Measurements from ENCODE around the gene OTOF.
"Not testable (repeated sequence)": the region's sequence is repeated elsewhere in the genome, so short reads cannot be mapped to it uniquely, and the experiment has no call there.

OTOF gene

GRCh38 chr2:26479131-26479788 lies 1.3 kb upstream of the OTOF start:
- no peak for DNase-seq

- DNase-seq = no peak
Observed at GRCh38 chr2:26478366-26478765, 442 bp upstream of the OTOF start.

DNA sequence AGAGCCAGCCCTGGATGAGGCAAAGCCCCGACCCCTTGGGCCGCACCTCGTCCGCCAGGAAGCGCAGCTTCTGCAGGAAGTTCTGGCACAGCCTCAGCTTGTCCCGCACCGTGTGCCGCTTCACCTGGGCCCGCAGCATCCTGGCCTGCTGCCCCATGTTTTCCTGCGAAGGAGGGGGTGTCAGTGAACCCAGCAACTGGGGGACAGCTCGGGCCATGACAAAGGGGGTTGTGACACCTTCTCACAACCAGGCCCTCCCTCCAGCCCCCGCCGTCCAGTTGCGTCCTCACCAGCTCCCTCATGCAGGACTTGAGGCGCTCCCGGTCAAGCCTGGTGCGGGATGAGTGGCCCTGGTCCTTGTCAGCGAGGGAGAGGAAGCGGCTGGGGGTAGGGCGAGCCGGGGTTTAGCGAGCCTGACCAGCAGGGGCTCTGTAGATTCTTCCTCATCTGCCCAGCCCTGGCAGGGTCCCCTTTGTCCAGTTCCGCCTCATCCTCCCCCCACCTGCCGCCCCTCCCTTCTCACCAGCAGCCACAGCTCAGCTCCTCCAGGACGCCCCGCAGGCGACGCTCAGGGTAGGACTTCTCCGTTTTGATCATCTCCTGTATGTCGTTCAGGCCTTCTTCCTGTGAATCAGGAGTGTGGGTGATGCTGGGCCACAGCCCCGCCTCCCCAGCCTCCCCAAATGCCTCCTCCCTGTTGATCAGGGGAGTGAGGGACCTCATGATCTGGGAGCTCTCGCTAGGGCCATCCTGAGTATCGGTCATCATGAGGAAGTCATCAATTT lies 606 bp downstream of the OTOF start:
- DNase-seq = peak; percentile 36

DNA sequence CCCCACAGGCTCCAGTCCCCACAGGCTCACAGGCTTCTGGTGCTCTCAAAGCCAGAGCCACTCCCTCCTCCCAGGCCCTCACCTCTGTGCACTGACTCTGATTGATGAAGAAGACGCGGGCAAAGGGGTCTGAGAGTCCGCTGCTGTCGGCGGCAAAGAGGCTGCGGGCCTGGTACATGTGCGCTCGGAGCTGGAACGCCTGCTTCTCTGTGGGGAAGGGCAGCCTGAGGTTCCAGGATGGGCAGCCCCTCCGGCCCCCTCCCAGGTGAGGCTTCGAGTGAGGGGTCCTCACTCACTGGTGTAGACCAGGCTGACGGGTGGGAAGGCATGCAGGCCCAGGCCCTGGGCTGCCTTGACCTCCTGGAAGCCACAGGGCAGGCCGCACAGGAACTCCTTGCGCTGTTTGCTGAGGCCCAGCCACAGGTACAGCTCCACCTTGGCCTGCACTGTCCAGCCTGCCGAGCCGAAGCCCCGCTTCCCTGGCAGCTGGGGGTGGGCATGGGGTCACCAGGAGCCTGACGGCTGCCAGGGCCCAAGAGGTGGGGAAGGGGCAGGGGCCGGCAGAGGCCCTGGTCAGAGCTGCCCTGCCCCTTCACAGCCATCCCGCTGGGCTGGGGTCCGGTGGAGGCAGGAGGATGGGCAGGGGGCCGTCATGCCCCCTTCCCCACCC lies 2.0 kb downstream of the OTOF start:
- DNase-seq = no peak

DNA sequence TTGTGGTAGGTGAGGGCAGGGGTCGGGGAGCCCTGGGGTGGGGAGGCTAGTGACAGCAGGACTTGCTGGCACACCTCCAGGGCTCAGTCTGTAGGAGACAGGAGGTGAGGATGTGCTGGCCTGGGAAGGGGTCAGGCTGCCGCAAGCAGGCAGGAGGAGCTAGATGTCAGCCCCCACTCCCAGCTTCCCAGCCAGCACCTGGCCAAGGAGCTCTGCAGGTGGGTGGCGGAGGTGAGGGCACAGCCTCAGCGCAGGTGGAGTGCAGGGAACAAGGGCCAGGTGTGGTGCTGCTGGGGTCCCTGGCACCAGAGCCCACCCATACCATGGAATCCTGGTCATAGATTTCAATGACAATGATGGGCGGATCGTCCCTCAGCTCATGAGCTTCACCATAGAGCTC lies 2.9 kb downstream of the OTOF start:
- no peak for DNase-seq

GRCh38 chr2:26474261-26474785 lies 3.6 kb downstream of the OTOF start:
- no peak for DNase-seq

DNA sequence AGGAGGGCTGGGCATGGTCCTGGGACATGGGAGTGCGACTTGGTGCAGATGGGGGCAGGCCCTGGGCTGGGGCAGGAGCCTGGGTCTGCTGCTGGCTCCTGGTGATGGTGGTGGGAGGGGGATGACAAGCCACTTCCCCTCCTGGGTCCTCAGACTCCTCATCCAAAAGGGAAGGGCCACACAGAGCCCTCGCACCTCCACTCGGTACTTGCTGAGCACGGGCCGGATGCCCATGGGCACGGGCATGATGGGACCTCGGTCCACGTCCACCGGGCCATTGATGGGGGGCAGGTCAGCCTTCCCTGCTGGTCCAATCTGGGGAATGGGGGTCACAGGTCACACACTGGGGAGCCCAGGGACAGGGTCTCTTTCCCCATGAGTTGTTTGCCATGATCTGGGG lies 4.1 kb downstream of the OTOF start:
- DNase-seq = no peak

GRCh38 chr2:26472821-26473655 lies 4.9 kb downstream of the OTOF start:
- DNase-seq = no peak

GRCh38 chr2:26471766-26472706 lies 5.9 kb downstream of the OTOF start:
- no peak for DNase-seq

- no peak for DNase-seq
Observed at GRCh38 chr2:26471289-26471688, 6.6 kb downstream of the OTOF start.

DNA sequence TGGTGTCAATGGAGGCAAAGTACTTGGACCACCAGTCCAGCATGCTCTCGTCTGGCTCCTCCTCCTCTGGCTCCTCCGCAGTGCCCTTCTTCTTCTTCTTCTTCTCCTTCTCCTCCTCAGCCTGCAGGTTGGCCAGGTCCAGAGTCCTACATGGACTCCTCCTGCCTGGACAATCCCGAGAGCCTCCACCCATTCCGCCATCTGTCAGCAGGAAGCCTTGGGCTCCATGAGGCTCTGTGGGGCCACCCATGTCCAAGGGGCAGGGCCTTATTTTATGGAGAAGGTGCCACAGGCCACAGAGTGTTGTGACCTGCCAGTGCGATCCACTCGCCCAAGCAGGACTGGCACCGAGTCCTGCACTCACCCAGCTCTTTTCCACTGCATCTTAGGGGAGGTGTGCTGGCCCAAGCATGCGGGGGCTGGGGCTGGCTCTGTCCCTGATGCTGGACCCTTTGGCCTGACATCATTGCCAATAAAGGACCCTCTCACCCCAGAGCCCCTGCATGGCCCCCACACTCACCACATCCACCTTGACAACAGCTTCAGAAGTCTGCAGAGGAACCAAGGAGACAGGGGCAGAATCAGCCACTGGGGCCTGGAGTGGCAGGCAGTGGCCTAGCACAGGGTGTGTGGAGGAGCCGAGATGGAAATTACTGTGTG lies 7.2 kb downstream of the OTOF start:
- no peak for DNase-seq

DNA sequence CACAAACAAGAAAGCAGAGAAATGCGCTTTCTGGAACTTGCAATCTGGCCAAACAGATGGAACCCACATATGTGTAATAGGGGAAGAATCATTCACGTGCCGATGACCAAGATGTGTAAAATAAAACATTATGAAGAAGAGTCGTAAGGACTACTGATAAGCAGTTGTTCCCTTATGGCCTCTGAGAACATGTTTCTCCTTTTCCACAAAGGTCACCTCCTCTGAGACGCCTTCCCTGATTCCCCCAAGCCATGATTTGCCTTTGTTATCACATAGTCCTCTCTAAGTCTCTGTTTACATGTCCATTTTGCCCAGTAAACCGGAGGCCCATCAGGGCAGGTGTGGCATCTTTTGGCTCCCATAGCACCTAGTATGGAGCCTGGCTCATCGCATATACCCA lies 8.0 kb downstream of the OTOF start:
- DNase-seq = no peak

DNA sequence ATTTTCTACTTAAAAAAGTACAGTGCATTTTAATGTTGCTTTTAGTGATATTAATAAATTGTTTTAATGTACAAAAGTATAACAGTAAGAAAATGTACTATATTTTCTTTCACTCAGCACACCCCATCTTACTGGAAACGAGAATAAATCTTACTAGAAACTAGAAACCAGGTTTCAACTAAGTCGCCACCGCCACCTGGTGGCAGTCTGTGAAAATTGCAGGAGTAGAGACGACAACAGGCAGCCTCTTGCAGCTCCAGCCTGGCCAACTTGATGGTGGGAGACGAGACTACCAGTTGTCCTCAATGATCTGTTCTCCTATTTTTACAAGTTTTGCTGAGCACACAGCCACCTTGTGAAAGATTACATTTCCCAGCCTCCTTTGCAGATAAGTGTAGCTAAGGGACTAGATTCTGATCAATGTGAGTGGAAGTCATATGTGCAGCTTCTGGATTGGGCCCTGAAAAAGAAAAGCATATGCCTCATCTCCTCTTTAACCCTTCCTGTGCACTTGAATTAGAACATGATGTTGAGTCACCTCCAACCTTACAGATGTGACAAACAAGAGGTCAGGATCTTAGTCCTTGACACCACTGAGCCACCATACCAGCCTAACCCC lies 8.7 kb downstream of the OTOF start:
- DNase-seq = peak; percentile 83

DNA sequence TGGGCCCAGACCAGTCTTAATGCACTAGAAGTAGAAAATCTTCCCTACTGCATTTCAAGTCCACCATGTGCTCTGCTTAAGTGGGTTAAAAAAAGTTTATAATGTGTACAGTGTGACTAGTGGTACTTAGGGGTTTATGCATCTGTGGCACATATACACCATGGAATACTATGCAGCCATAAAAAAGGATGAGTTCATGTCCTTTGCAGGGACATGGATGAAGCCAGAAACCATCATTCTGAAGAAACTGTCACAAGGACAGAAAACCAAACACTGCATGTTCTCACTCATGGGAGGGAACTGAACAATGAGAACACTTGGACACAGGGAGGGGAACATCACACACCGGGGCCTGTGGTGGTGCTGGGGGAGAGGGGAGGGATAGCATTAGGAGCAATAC lies 9.4 kb downstream of the OTOF start:
- DNase-seq = not testable (repeated sequence)

- no peak for DNase-seq
Observed at GRCh38 chr2:26466662-26467310, 11.1 kb downstream of the OTOF start.

DNA sequence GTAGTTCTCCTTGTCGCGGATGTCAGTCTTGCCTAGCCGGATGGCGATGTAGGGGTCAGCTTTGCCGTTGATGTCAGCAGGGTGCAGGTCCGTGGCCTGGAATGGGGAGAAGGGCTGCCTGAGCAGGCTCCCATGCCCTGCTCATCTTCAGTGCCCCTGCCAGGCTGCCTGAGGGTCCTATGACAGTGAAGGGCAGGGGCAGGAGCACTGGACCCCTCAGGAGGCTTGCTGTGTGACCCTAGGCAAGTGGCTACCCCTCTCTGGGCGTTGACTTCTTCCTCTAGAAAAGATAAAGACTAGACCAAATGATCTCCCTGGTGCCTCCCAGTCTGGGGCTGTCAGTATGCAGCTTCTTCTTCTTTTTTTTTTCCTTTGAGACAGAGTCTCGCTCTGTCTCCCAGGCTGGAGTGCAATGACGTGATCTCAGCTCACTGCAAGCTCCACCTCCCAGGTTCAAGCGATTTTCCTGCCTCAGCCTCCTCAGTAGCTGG lies 11.9 kb downstream of the OTOF start:
- DNase-seq = no peak

DNA sequence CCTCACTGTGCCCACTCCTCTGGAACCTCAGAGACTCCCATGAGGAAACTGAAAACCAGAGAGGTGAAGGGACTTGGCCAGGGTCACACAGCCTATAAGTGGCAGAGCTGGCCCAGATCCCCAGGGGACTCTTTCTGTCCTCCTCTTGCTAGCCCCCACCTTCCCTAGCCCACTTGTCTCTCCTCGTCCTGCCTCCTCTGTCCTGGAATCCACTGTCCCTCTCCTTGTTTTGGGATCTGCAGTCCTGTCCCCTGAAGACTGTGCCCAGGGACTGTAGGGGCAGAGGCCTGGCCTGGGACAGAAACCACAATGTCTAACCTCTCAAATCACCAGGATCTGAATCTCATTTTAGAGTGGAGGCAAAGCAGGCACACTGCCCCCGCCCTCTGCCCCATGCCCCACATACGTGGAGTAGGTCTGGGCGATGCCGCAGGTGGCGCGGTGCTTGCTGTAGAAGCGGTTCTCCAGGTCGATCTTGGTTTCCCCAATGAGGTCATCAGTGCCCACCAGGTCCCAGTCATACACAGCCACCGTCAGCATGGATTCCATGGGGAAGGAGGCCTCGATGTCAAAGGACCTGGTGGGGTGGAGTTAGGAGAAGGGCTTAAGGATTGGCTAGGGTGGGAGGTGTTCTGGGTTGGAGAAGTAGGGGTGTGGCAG lies 12.5 kb downstream of the OTOF start:
- DNase-seq = no peak

GRCh38 chr2:26464390-26465265 lies 13.3 kb downstream of the OTOF start:
- DNase-seq = no peak
